HUES6 (cell line): ENCODE data around the gene HIRIP3.

Source experiments
- H3K27ac ChIP-seq: 2 replicates; pipeline ENCODE4 v1.7.0; 2013; ENCODE audit warnings: low read depth, mild to moderate bottlenecking, low read length, inconsistent platforms
- H3K27me3 ChIP-seq: 2 replicates; pipeline ENCODE4 v1.6.1; 2013; ENCODE audit warnings: low read length; ENCODE audit not compliant: control insufficient read depth, insufficient read depth
- H3K36me3 ChIP-seq: 2 replicates; pipeline ENCODE4 v1.6.1; 2013; ENCODE audit warnings: low read length; ENCODE audit not compliant: control insufficient read depth, insufficient read depth
- H3K4me1 ChIP-seq: 2 replicates; pipeline ENCODE4 v1.6.1; 2013; ENCODE audit warnings: low read length; ENCODE audit not compliant: control insufficient read depth, insufficient read depth
- H3K4me3 ChIP-seq: 2 replicates; pipeline ENCODE4 v1.5.1; 2013; ENCODE audit warnings: low read depth, low read length
- H3K9ac ChIP-seq: one replicate; pipeline ENCODE4 v1.6.1; 2013; ENCODE audit warnings: mild to moderate bottlenecking, low read length
- H3K9me3 ChIP-seq: 2 replicates; pipeline ENCODE4 v1.6.1; 2013; ENCODE audit warnings: low read depth, low read length; ENCODE audit not compliant: control insufficient read depth, insufficient read depth

The HIRIP3 gene

GRCh38 chr16:29943846-29944799, 51.3 kb downstream of the HIRIP3 start:
- H3K27ac ChIP-seq, result peak overlapping the region; percentile 52; the same call in 1 of the 2 replicates
- peak overlapping the region; percentile 42 for H3K9ac ChIP-seq
- peaks cover 15% of the 10 kb centered on the region for H3K4me1 ChIP-seq
- H3K36me3 ChIP-seq, result no peaks in the 10 kb centered on the region
- peaks cover 4% of the 10 kb centered on the region; the same call in 1 of the 2 replicates for H3K9me3 ChIP-seq
- no peak overlapping the region for H3K4me3 ChIP-seq
- H3K27me3 ChIP-seq, result no peaks in the 10 kb centered on the region
